Mesendoderm (in vitro differentiated cells): Measurements from ENCODE around the gene DYDC2.

ENCODE experiments used
- DNase-seq: peaks from one replicate; pipeline ENCODE4 v3.0.0; 2013
- H2AK5ac ChIP-seq: 2 replicates; pipeline ENCODE4 v1.6.1; 2013; ENCODE audit warnings: low read length, inconsistent platforms
- H2BK120ac ChIP-seq: 2 replicates; pipeline ENCODE4 v1.6.1; 2013; ENCODE audit warnings: low read depth, mild to moderate bottlenecking, low read length, moderate library complexity, mixed read lengths
- H2BK15ac ChIP-seq: replicated peaks from 2 replicates; pipeline ENCODE4 v1.6.1; 2013; ENCODE audit warnings: low read depth, mild to moderate bottlenecking, moderate library complexity
- H2BK5ac ChIP-seq: 2 replicates; pipeline ENCODE4 v1.6.1; 2013; ENCODE audit warnings: low read length, inconsistent platforms
- H3K18ac ChIP-seq: 2 replicates; pipeline ENCODE4 v1.6.1; 2013; ENCODE audit warnings: mild to moderate bottlenecking, low read length, mixed read lengths
- H3K23ac ChIP-seq: one replicate; pipeline ENCODE4 v1.6.1; 2013; ENCODE audit warnings: low read length
- H3K27ac ChIP-seq: 2 replicates; pipeline ENCODE4 v1.5.1; 2013; ENCODE audit warnings: low read depth, mild to moderate bottlenecking, inconsistent platforms, low read length, moderate library complexity
- H3K27me3 ChIP-seq: 2 replicates; pipeline ENCODE4 v1.6.1; 2013; ENCODE audit warnings: low read length, control low read depth, mild to moderate bottlenecking, inconsistent platforms; ENCODE audit not compliant: insufficient read depth, poor library complexity
- H3K36me3 ChIP-seq: 2 replicates; pipeline ENCODE4 v1.6.1; 2013; ENCODE audit warnings: low read length, inconsistent platforms; ENCODE audit not compliant: control insufficient read depth, insufficient read depth
- H3K4ac ChIP-seq: one replicate; pipeline ENCODE4 v1.6.1; 2013; ENCODE audit warnings: low read depth, mild to moderate bottlenecking, low read length, moderate library complexity
- H3K4me1 ChIP-seq: 2 replicates; pipeline ENCODE4 v1.6.1; 2013; ENCODE audit warnings: low read depth, low read length, inconsistent platforms; ENCODE audit not compliant: control insufficient read depth
- H3K4me2 ChIP-seq: 2 replicates; pipeline ENCODE4 v1.6.1; 2013; ENCODE audit warnings: low read length
- H3K4me3 ChIP-seq: 2 replicates; pipeline ENCODE4 v1.5.1; 2013; ENCODE audit warnings: mild to moderate bottlenecking, low read length
- H3K56ac ChIP-seq: one replicate; pipeline ENCODE4 v1.6.1; 2013; ENCODE audit warnings: low read length
- H3K79me1 ChIP-seq: 2 replicates; pipeline ENCODE4 v1.6.1; 2013; ENCODE audit warnings: low read length, inconsistent platforms
- H3K79me2 ChIP-seq: 2 replicates; pipeline ENCODE4 v1.6.1; 2013; ENCODE audit warnings: mild to moderate bottlenecking, low read length; ENCODE audit not compliant: control insufficient read depth, insufficient read depth
- H3K9ac ChIP-seq: 2 replicates; pipeline ENCODE4 v1.6.1; 2013; ENCODE audit warnings: low read length, inconsistent platforms
- H4K5ac ChIP-seq: one replicate; pipeline ENCODE4 v1.6.1; 2013; ENCODE audit warnings: low read length
- H4K8ac ChIP-seq: one replicate; pipeline ENCODE4 v1.6.1; 2013; ENCODE audit warnings: low read depth, mild to moderate bottlenecking, control low read depth, low read length, moderate library complexity
- WGBS: extraction: QIAGEN DNeasy Blood & Tissue Kit; methylation state at CpG from one replicate; pipeline ENCODE4 v1.1.7; 2013; ENCODE audit warnings: low lambda C conversion rate, missing lambda C conversion rate; ENCODE audit not compliant: insufficient coverage; ENCODE audit errors: extremely low coverage; 5-methylcytosine and 5-hydroxymethylcytosine counted together

DYDC2 gene

DNA sequence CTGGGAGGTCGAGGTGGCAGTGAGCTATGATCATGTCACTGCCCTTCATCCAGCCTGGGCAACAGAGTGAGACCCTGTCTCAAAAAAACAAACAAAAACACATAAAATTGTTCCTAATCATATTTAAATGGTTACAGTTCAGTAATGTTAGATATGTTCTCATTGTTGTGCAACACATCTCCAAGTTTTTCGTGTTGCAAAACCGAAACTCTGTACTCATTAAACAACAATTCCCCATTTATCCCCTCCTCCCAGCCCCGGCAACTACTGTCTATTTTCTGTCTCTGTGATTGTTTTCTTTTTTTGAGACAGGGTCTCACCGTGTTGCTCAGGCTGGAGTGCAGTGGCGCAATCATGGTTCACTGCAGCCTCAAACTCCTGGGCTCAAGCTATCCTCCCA is 35.7 kb downstream of the DYDC2 start:
- Histone ChIP-seq H2BK15ac (no peak overlapping the region), H3K79me1 (no peaks in the 10 kb centered on the region), H2BK120ac (no peak overlapping the region), H2BK5ac (no peak overlapping the region), H3K4me2 (no peak overlapping the region), H3K23ac (no peak overlapping the region), H3K27ac (no peak overlapping the region), H3K4me3 (no peak overlapping the region), H4K8ac (no peak overlapping the region), H2AK5ac (no peak overlapping the region), H3K36me3 (no peaks in the 10 kb centered on the region), H3K79me2 (no peaks in the 10 kb centered on the region), H4K5ac (no peak overlapping the region), H3K9ac (no peak overlapping the region), H3K56ac (no peak overlapping the region), H3K4me1 (no peaks in the 10 kb centered on the region), H3K27me3 (no peaks in the 10 kb centered on the region), H3K4ac (no peak overlapping the region), H3K18ac (no peak overlapping the region)
- no peak for DNase-seq
- no CpG with 5 or more reads among the region's 6 CpGs for WGBS

DNA sequence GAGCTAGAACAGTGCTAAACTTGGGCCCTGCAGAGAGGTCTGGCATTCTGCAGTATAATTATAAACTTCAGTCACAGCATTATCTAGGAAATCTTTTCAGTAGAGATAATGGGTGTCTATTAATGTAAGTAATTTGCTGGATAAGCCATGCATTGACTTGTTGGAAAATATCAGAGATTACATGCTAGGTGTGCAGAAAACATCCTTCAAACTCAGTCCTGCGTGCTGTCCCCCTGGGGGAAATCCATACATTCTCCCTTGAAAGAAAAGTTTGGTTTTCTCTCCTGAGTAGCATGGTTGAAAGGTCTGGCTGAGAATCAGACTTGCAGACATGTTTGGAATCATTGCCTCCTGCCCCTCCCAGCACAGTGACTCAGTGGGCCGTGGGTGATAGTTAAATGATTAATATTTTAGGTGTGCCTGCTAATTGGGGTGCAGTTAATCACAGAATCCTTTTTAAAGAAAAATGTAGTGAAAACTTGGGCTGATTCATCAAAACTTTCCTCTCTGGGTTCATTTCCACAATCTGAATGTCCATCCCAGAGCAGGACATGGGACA is 37.9 kb downstream of the DYDC2 start:
- Histone ChIP-seq H3K18ac (no peak overlapping the region), H3K27me3 (no peaks in the 10 kb centered on the region), H4K8ac (no peak overlapping the region), H2AK5ac (no peak overlapping the region), H3K4me1 (no peaks in the 10 kb centered on the region), H3K79me1 (no peaks in the 10 kb centered on the region), H2BK5ac (no peak overlapping the region), H3K79me2 (no peaks in the 10 kb centered on the region), H3K4ac (no peak overlapping the region), H2BK15ac (no peak overlapping the region), H3K4me3 (no peak overlapping the region), H3K56ac (no peak overlapping the region), H2BK120ac (no peak overlapping the region), H3K23ac (no peak overlapping the region), H3K9ac (no peak overlapping the region), H3K36me3 (no peaks in the 10 kb centered on the region), H3K27ac (no peak overlapping the region), H4K5ac (no peak overlapping the region), H3K4me2 (no peak overlapping the region)
- no peak for DNase-seq
- no CpG with 5 or more reads among the region's 2 CpGs for WGBS

DNA sequence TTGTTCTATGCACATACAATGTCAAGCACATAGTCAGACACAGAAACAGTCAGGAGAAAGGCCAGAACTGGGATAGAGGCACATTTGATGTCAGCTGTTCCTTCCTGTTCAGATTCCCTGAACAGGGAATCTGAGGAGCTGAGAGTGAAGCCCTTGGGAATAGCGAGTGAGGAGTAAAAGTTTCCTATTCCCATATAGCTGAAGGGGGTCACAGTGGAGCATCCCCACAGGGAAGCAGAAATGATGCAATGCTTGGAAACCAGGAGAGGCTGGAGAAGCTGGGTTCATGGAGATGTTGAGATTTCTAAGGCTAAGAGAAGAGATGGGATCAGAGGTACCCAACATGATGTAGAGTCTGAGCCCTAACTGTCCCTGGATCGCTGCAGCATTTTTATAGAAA is 40.4 kb downstream of the DYDC2 start:
- DNase-seq: peak; percentile 24
- H2AK5ac ChIP-seq: no peak overlapping the region
- H3K18ac ChIP-seq: no peak overlapping the region
- no peak overlapping the region for H2BK15ac ChIP-seq
- H2BK120ac ChIP-seq: no peak overlapping the region
- no peak overlapping the region for H3K56ac ChIP-seq
- no peak overlapping the region for H3K9ac ChIP-seq
- H4K5ac ChIP-seq: no peak overlapping the region
- no peak overlapping the region for H2BK5ac ChIP-seq
- no peaks in the 10 kb centered on the region for H3K27me3 ChIP-seq
- H3K79me2 ChIP-seq: no peaks in the 10 kb centered on the region
- H3K36me3 ChIP-seq: no peaks in the 10 kb centered on the region
- H4K8ac ChIP-seq: no peak overlapping the region
- no peak overlapping the region for H3K4me2 ChIP-seq
- H3K23ac ChIP-seq: no peak overlapping the region
- H3K4me3 ChIP-seq: no peak overlapping the region
- no peak overlapping the region for H3K27ac ChIP-seq
- H3K4ac ChIP-seq: no peak overlapping the region
- H3K4me1 ChIP-seq: no peaks in the 10 kb centered on the region
- no CpG with 5 or more reads among the region's 2 CpGs for WGBS
- H3K79me1 ChIP-seq: no peaks in the 10 kb centered on the region

DNA sequence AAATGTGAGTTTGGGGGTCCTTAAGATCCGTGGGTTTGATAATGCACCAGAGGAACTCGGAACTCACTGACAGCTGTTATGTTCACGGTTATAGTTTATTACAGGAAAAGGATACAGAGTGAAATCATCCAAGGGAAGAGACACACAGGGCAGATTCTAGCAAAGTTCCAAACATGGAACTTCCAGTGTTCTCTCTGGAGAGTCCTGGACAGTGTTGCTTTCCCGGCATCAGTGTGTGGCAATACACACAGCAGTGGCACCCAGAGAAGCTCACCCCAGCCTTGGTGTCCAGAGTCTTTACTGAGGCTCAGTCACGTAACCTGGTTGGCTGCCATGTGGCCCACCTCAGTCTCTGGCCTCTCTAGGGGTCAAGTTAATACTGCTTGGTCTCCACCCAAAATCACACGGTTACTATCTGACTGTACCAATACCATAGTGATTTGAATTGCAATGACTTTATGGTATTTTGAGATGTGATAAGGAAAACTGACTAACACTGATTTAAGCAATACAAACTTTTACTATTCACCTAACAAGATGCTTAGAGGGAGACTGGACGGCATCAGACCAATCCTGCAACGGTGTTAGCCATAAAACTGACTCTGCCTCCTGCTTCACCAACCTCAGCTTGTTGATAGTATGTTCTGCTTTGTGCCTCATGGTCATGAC is 43.7 kb downstream of the DYDC2 start:
- H3K27me3 ChIP-seq: no peaks in the 10 kb centered on the region
- no peak overlapping the region for H3K23ac ChIP-seq
- H3K36me3 ChIP-seq: no peaks in the 10 kb centered on the region
- DNase-seq: no peak
- H4K5ac ChIP-seq: no peak overlapping the region
- no peaks in the 10 kb centered on the region for H3K79me1 ChIP-seq
- no CpG with 5 or more reads among the region's 8 CpGs for WGBS
- H3K4me1 ChIP-seq: no peaks in the 10 kb centered on the region
- H2BK120ac ChIP-seq: no peak overlapping the region
- no peak overlapping the region for H3K4me3 ChIP-seq
- no peak overlapping the region for H3K4ac ChIP-seq
- H2BK5ac ChIP-seq: no peak overlapping the region
- no peak overlapping the region for H2BK15ac ChIP-seq
- H3K79me2 ChIP-seq: no peaks in the 10 kb centered on the region
- no peak overlapping the region for H3K9ac ChIP-seq
- no peak overlapping the region for H3K27ac ChIP-seq
- H3K4me2 ChIP-seq: no peak overlapping the region
- no peak overlapping the region for H3K56ac ChIP-seq
- H3K18ac ChIP-seq: no peak overlapping the region
- H4K8ac ChIP-seq: no peak overlapping the region
- no peak overlapping the region for H2AK5ac ChIP-seq

DNA sequence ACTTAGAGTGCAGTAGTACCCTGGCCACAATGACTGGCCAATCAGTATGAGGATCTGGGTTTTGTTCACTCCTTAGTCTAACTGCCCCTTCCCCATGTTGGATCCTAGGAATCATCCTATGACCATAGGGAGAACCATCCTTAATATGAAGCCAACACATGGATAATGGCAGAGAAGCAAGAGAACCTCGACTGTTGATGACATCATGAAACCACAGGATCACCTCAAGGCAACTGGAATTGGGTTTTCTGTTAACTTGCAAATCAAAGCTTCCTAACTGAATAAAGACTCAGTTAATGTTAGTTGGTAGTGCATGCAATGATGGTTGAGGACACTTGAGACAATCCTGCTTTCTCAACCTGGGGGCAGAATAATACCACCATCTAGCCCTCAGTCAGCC is 48.5 kb downstream of the DYDC2 start:
- Histone ChIP-seq H3K4me2 (no peak overlapping the region), H2BK120ac (no peak overlapping the region), H3K4ac (no peak overlapping the region), H3K4me3 (no peak overlapping the region), H2BK15ac (no peak overlapping the region), H3K9ac (no peak overlapping the region), H2AK5ac (no peak overlapping the region), H3K4me1 (no peaks in the 10 kb centered on the region), H3K18ac (no peak overlapping the region), H3K27ac (no peak overlapping the region), H4K5ac (no peak overlapping the region), H3K23ac (no peak overlapping the region), H3K79me1 (peaks cover 4% of the 10 kb centered on the region), H2BK5ac (no peak overlapping the region), H3K36me3 (no peaks in the 10 kb centered on the region), H4K8ac (no peak overlapping the region), H3K56ac (no peak overlapping the region), H3K79me2 (no peaks in the 10 kb centered on the region), H3K27me3 (no peaks in the 10 kb centered on the region)
- DNase-seq: no peak
- WGBS: no CpG with 5 or more reads among the region's 1 CpG

DNA sequence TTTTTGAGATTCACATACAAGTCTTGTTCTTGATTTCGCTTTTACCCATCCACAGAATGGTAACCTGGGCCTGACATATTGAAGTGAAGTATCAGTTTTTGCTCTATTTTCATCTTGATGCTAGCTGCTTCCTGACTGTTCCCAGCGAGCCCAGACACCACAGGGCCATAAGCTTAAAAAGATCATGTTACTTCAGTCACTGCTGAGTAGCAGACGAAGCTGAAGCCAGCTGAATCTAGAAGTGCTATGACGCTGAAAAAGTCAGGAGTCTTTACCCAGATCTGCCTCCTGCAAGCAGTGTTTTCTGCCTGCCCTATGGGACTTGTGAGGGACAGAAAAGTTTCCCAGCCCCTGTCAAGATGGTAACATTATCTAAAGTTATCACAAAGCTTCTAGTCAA is 49.0 kb downstream of the DYDC2 start:
- no peak overlapping the region for H3K4ac ChIP-seq
- H3K27me3 ChIP-seq: no peaks in the 10 kb centered on the region
- no peaks in the 10 kb centered on the region for H3K4me1 ChIP-seq
- H3K9ac ChIP-seq: no peak overlapping the region
- H3K4me3 ChIP-seq: no peak overlapping the region
- H2BK5ac ChIP-seq: no peak overlapping the region
- no peaks in the 10 kb centered on the region for H3K36me3 ChIP-seq
- peaks cover 7% of the 10 kb centered on the region for H3K79me1 ChIP-seq
- WGBS: no CpG with 5 or more reads among the region's 4 CpGs
- no peak overlapping the region for H3K23ac ChIP-seq
- no peak overlapping the region for H4K5ac ChIP-seq
- H3K79me2 ChIP-seq: no peaks in the 10 kb centered on the region
- H3K4me2 ChIP-seq: no peak overlapping the region
- H3K27ac ChIP-seq: no peak overlapping the region
- no peak overlapping the region for H2AK5ac ChIP-seq
- no peak overlapping the region for H4K8ac ChIP-seq
- H3K18ac ChIP-seq: no peak overlapping the region
- DNase-seq: peak; percentile 33
- H2BK120ac ChIP-seq: no peak overlapping the region
- H3K56ac ChIP-seq: no peak overlapping the region
- no peak overlapping the region for H2BK15ac ChIP-seq
